GM06990 (cell line): ENCODE results near the gene BFSP1.
A peak's percentile ranks its signal among the peaks of the same experiment; 100 is the strongest.

ENCODE experiments used
- DNase-seq: peaks from one replicate; pipeline ENCODE4 v3.0.0-alpha.2; 2011; ENCODE audit not compliant: insufficient read length; ENCODE audit errors: extremely low read depth
- H3K27me3 ChIP-seq: replicated peaks from 2 replicates; pipeline ENCODE4 v1.6.0; 2011; ENCODE audit warnings: low read length; ENCODE audit not compliant: control insufficient read depth, insufficient read depth
- H3K36me3 ChIP-seq: 2 replicates; pipeline ENCODE4 v1.5.1; 2011; ENCODE audit warnings: low read length; ENCODE audit not compliant: control insufficient read depth, insufficient read depth
- H3K4me3 ChIP-seq: replicated peaks from 2 replicates; pipeline ENCODE4 v1.5.1; 2011; ENCODE audit warnings: low read depth, mild to moderate bottlenecking, control low read depth, low read length
- CTCF ChIP-seq: IDR thresholded peaks from 2 replicates; pipeline ENCODE4 v1.5.1; 2011; ENCODE audit warnings: low read length, control low read depth, mild to moderate bottlenecking, inconsistent platforms; ENCODE audit not compliant: insufficient read depth, poor library complexity, severe bottlenecking

BFSP1 gene

GRCh38 chr20:17530716-17531664, at the start of gene BFSP1:
TSS of gene BFSP1 (minus strand) at chr20:17531379. CDS start at chr20:17531329, 50 bp downstream.
- peak within 1 kb of the TSS; percentile 42 for H3K4me3 ChIP-seq
- peak; percentile 63 for DNase-seq
- no peaks in the 10 kb centered on the region for H3K36me3 ChIP-seq
- H3K27me3 ChIP-seq, result no peaks in the 10 kb centered on the region
- no peak for TF ChIP-seq CTCF

- no peaks in the 10 kb centered on the region for H3K36me3 ChIP-seq
- no peak for TF ChIP-seq CTCF
- no peak for DNase-seq
- H3K27me3 ChIP-seq, result no peaks in the 10 kb centered on the region
- H3K4me3 ChIP-seq, result no peak overlapping the region
Measured at GRCh38 chr20:17580895-17581294, 49.7 kb upstream of the BFSP1 start.

GRCh38 chr20:17579369-17580039, 48.3 kb upstream of the BFSP1 start:
- no peak for DNase-seq
- TF ChIP-seq CTCF, result no peak
- Histone ChIP-seq H3K36me3 (no peaks in the 10 kb centered on the region), H3K4me3 (no peak overlapping the region), H3K27me3 (no peaks in the 10 kb centered on the region)

- TF ChIP-seq CTCF, result no peak
- DNase-seq, result no peak
- Histone ChIP-seq H3K36me3 (no peaks in the 10 kb centered on the region), H3K27me3 (no peaks in the 10 kb centered on the region), H3K4me3 (no peak overlapping the region)
Measured at GRCh38 chr20:17576215-17576614, 45.0 kb upstream of the BFSP1 start.

- no peak for DNase-seq
- no peaks in the 10 kb centered on the region for H3K27me3 ChIP-seq
- TF ChIP-seq CTCF, result no peak
- H3K36me3 ChIP-seq, result no peaks in the 10 kb centered on the region
- no peak overlapping the region for H3K4me3 ChIP-seq
Measured at GRCh38 chr20:17573463-17573862, 42.3 kb upstream of the BFSP1 start.
